ENCODE results near the gene DTX4.

- TF ChIP-seq SUZ12 (IDR thresholded peaks at IDR 0.05) (no peak), BHLHE40 (IDR thresholded peaks at IDR 0.05; ENCODE audit: borderline replicate concordance) (no peak), ZNF384 (IDR thresholded peaks at IDR 0.05) (no peak), FOXA1 (IDR thresholded peaks at IDR 0.05) (no peak), L3MBTL2 (conservative IDR thresholded peaks at IDR 0.05) (no peak), HDGF (IDR thresholded peaks at IDR 0.05; ENCODE audit: borderline replicate concordance) (no peak), SP1 (IDR thresholded peaks at IDR 0.05) (no peak), LEF1 (IDR thresholded peaks at IDR 0.05; ENCODE audit: borderline replicate concordance) (no peak), TARDBP (IDR thresholded peaks at IDR 0.05) (no peak), FOXM1 (IDR thresholded peaks at IDR 0.05; ENCODE audit: borderline replicate concordance) (no peak), NFRKB (IDR thresholded peaks at IDR 0.05) (no peak), PKNOX1 (IDR thresholded peaks at IDR 0.05) (no peak), ARNT (IDR thresholded peaks at IDR 0.05) (no peak), FOXK2 (IDR thresholded peaks at IDR 0.05) (no peak)
Observed at GRCh38 chr11:59135648-59136461, 36.1 kb upstream of the DTX4 start.
